Peyer's patch (tissue), 4 donors: ENCODE results near the gene G2E3.

Source experiments
- POLR2A ChIP-seq, 2 donors: fragments of 450-650 bp; IDR thresholded peaks; one replicate each; pipeline ENCODE4 v1.5.1; 2017; ENCODE audit warnings: antibody characterized with exemption in 2 of 2, mild to moderate bottlenecking in 2 of 2, moderate library complexity in 2 of 2
- TF ChIP-seq, protein P1 (sequence below), 6 experiments: fragments of 450-650 bp in 4 of 6; fragments of 200-600 bp in 2 of 6; sonication (generic) in 1 of 6; IDR thresholded peaks; one replicate each; pipeline ENCODE4 v1.5.1; 2017 to 2019; ENCODE audit warnings: antibody characterized with exemption in 6 of 6, mild to moderate bottlenecking in 3 of 6, moderate library complexity in 1 of 6

DNA sequence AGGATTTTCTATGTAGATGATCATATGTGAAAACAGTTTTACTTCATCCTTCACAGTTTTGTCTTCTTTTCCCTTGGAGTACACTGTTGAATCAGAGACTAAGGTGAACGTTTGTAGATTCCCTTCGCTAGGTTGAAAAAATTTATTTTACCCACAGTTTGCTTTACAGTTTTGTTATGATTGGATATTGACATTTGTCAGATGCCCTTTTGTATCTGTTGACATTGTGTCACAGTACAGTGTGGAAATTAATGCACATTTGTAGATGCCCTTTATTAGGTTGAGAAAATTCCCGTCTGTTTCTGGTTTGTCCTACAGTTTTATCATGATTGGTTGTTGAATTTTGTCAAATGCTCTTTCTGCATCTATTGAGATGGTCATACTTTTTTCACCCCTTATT, 13.3 kb downstream of the G2E3 start:
- no peak for TF ChIP-seq POLR2A (IDR thresholded peaks at IDR 0.05)
- TF ChIP-seq, protein P1, sequence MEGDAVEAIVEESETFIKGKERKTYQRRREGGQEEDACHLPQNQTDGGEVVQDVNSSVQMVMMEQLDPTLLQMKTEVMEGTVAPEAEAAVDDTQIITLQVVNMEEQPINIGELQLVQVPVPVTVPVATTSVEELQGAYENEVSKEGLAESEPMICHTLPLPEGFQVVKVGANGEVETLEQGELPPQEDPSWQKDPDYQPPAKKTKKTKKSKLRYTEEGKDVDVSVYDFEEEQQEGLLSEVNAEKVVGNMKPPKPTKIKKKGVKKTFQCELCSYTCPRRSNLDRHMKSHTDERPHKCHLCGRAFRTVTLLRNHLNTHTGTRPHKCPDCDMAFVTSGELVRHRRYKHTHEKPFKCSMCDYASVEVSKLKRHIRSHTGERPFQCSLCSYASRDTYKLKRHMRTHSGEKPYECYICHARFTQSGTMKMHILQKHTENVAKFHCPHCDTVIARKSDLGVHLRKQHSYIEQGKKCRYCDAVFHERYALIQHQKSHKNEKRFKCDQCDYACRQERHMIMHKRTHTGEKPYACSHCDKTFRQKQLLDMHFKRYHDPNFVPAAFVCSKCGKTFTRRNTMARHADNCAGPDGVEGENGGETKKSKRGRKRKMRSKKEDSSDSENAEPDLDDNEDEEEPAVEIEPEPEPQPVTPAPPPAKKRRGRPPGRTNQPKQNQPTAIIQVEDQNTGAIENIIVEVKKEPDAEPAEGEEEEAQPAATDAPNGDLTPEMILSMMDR (IDR thresholded peaks at IDR 0.05): no peak
